Measurements from ENCODE around the gene PRUNE2. TPM values are rescaled to one million over a fixed set of nuclear protein-coding genes. Genes with fewer than 3 reads are reported as not detected.

Gene PRUNE2
- polyA plus RNA-seq, 1 experiment: 0.78 TPM

DNA sequence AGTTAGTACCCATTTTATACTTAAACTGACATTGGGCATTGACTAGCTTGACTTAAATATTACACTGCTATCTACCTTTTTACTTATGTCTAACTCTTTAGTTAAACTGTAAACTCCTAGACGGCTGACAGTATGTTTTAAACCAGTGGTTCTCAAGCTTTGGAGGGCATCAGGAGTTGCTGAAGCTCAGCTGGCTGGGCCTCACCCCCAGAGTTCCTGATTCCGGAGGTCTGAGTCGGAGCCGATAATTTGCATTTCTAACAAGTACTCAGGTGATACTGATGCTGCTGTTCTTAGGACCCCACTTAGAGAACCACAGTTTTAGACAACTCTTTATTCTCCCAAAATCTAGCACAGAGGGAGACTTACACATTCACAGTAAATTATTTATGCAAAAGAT is 205.0 kb downstream of the PRUNE2 start:
- TF ChIP-seq, protein P1, sequence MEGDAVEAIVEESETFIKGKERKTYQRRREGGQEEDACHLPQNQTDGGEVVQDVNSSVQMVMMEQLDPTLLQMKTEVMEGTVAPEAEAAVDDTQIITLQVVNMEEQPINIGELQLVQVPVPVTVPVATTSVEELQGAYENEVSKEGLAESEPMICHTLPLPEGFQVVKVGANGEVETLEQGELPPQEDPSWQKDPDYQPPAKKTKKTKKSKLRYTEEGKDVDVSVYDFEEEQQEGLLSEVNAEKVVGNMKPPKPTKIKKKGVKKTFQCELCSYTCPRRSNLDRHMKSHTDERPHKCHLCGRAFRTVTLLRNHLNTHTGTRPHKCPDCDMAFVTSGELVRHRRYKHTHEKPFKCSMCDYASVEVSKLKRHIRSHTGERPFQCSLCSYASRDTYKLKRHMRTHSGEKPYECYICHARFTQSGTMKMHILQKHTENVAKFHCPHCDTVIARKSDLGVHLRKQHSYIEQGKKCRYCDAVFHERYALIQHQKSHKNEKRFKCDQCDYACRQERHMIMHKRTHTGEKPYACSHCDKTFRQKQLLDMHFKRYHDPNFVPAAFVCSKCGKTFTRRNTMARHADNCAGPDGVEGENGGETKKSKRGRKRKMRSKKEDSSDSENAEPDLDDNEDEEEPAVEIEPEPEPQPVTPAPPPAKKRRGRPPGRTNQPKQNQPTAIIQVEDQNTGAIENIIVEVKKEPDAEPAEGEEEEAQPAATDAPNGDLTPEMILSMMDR (IDR thresholded peaks at IDR 0.05; ENCODE audit: insufficient read depth, low read depth, low read length): no peak
- Histone ChIP-seq H3K4me3 (ENCODE audit: low read depth, low read length) (no peak overlapping the region), H3K36me3 (ENCODE audit: control insufficient read depth, insufficient read depth, low read length) (no peaks in the 10 kb centered on the region), H3K27me3 (ENCODE audit: control insufficient read depth, insufficient read depth, low read length) (no peaks in the 10 kb centered on the region)
- ChIA-PET POLR2A (interaction anchor here (0.5 kb wide), 1 partner anchor 12 kb away, joined by 7 read pairs; no protein-coding TSS in a partner anchor), CTCF (interaction anchor here (0.5 to 9.4 kb wide), 10 partner anchors 10 to 1499 kb away, joined by 3 to 86 read pairs (median 4); no protein-coding TSS in a partner anchor)
- no peak for DNase-seq (ENCODE audit: low read depth)

DNA sequence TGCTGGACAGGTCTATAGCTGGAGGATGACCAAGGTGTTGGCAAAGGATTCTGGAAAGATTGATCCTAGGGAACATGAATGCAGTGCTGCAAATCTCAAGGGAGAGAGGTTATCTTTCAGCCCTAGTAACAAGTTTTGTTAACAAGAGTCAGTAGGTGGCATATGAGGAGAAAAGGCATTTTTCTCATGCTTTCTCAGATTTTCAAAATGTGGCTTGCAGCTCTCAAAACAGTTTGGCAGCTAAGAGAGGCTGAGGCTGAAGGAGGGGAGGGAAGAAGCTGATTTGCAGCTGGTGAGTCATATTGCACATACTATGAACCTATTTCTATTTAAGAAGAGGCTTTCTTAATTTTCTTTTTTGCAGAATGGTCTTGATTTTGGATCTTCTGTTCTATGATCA is 205.9 kb downstream of the PRUNE2 start:
- Histone ChIP-seq H3K27me3 (ENCODE audit: control insufficient read depth, insufficient read depth, low read length) (no peaks in the 10 kb centered on the region), H3K4me3 (ENCODE audit: low read depth, low read length) (no peak overlapping the region), H3K36me3 (ENCODE audit: control insufficient read depth, insufficient read depth, low read length) (no peaks in the 10 kb centered on the region)
- TF ChIP-seq, protein P1 (IDR thresholded peaks at IDR 0.05; ENCODE audit: insufficient read depth, low read depth, low read length): no peak
- peak; percentile 19 for DNase-seq (ENCODE audit: low read depth)
- ChIA-PET POLR2A (interaction anchor here (0.5 kb wide), 1 partner anchor 290 kb away, joined by 3 read pairs; no protein-coding TSS in a partner anchor), CTCF (interaction anchor here (0.7 to 9.4 kb wide), 11 partner anchors 10 to 689 kb away, joined by 3 to 86 read pairs (median 5); partner anchors contain the start of gene GCNT1)

DNA sequence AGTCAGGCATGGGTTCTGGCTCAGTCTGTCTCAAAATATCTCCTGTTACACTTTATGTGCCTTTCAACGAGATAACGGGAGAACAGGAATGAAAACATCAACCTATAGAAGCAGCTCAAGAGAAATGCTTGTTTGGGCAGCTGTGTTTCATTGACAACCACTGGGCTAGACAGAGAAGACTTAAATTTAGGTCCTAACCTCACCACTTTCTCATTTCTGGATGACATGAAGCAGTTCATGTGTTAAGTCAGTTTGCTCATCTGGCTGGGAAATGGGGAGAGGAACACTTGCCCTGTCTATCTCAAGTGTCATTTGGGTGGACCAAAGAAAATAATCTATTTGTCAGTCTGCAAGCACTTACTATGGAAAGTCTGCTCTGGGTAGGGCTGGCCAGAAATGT is 208.4 kb downstream of the PRUNE2 start:
- ChIA-PET CTCF (no interaction called here), POLR2A (no interaction called here)
- TF ChIP-seq, protein P1 (IDR thresholded peaks at IDR 0.05; ENCODE audit: insufficient read depth, low read depth, low read length): no peak
- H3K27me3 ChIP-seq (ENCODE audit: control insufficient read depth, insufficient read depth, low read length): no peaks in the 10 kb centered on the region
- no peak overlapping the region for H3K4me3 ChIP-seq (ENCODE audit: low read depth, low read length)
- DNase-seq (ENCODE audit: low read depth): no peak
- H3K36me3 ChIP-seq (ENCODE audit: control insufficient read depth, insufficient read depth, low read length): no peaks in the 10 kb centered on the region

DNA sequence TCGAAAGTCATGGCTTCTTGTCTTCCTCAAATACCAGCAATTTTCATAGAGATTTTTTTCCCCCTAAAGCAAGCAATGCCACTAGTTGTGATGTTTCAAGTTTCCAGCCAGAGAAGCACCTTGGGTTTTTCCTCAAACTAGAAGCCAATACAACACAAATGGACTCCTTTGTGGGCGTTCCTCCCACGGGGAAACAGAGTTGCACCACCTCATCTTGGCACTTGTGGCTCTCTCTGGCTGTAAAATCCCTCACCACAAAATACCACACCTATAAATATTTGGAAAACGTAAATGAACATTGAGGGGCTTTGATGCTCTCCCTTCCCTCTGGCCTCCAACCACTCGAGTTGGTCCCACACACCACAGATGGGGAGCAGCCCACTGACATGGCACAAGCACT is 208.8 kb downstream of the PRUNE2 start:
- TF ChIP-seq, protein P1 (IDR thresholded peaks at IDR 0.05; ENCODE audit: insufficient read depth, low read depth, low read length): no peak
- H3K27me3 ChIP-seq (ENCODE audit: control insufficient read depth, insufficient read depth, low read length): peaks cover under 1% of the 10 kb centered on the region; the same call in 1 of the 2 replicates
- no peak for DNase-seq (ENCODE audit: low read depth)
- CTCF ChIA-PET: interaction anchor here (1.2 kb wide), 1 partner anchor 8 kb away, joined by 4 read pairs; no protein-coding TSS in a partner anchor
- no peaks in the 10 kb centered on the region for H3K36me3 ChIP-seq (ENCODE audit: control insufficient read depth, insufficient read depth, low read length)
- POLR2A ChIA-PET: no interaction called here
- no peak overlapping the region for H3K4me3 ChIP-seq (ENCODE audit: low read depth, low read length)

DNA sequence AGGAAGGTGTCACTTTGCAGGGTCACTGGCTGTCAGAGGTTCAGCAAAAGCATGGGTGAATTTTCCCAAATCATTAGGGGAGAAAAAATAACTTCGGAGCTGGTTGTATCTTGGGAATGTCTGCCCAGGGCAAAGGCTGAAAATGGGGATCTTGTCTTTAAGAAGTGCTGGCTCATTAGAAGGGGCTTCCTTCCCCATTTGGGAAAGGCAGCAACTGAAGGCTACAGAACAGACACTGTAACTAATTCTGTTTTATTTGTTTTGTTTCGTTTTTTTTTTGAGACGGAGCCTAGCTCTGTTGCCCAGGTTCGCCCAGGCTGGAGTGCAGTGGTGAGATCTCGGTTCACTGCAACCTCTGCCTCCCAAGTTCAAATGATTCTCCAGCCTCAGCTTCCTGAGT is 212.0 kb downstream of the PRUNE2 start:
- ChIA-PET POLR2A (no interaction called here), CTCF (interaction anchor here (2.2 kb wide), 1 partner anchor 10 kb away, joined by 7 read pairs; no protein-coding TSS in a partner anchor)
- Histone ChIP-seq H3K27me3 (ENCODE audit: control insufficient read depth, insufficient read depth, low read length) (peaks cover 5% of the 10 kb centered on the region), H3K36me3 (ENCODE audit: control insufficient read depth, insufficient read depth, low read length) (no peaks in the 10 kb centered on the region), H3K4me3 (ENCODE audit: low read depth, low read length) (no peak overlapping the region)
- TF ChIP-seq, protein P1 (IDR thresholded peaks at IDR 0.05; ENCODE audit: insufficient read depth, low read depth, low read length): no peak
- DNase-seq (ENCODE audit: low read depth): no peak
